OCI-LY1 (cell line): ENCODE data around the gene KRTAP9-3.

ENCODE experiments used
- CTCF ChIP-seq: fragments of 200-600 bp; sonication (generic), shearing (Covaris generic); IDR thresholded peaks from 2 replicates; pipeline ENCODE4 v1.5.1; 2017; ENCODE audit warnings: mild to moderate bottlenecking, antibody characterized with exemption, low read length, moderate library complexity, mixed read lengths
- EZH2 ChIP-seq: fragments of 200-600 bp; sonication (generic), shearing (Covaris generic); IDR thresholded peaks from 2 replicates; pipeline ENCODE4 v1.8.0; 2017; ENCODE audit warnings: borderline replicate concordance, mixed run types, mild to moderate bottlenecking, antibody characterized with exemption, low read length, moderate library complexity, mixed read lengths

GRCh38 chr17:41258406-41258805, 26.2 kb downstream of the KRTAP9-3 start:
- TF ChIP-seq EZH2 (no peak), CTCF (no peak)
